Activated T-cell treated with anti-CD3 and anti-CD28 coated beads for 4 hours (primary cell): Measurements from ENCODE around the gene ATXN1.

Source experiments
- DNase-seq: peaks from one replicate; pipeline ENCODE4 v3.0.0-alpha.2; 2020

Gene ATXN1

GRCh38 chr6:16338577-16339264 lies 422.5 kb downstream of the ATXN1 start:
- no peak for DNase-seq

- DNase-seq, result no peak
Measured at GRCh38 chr6:16337295-16337975, 423.8 kb downstream of the ATXN1 start.

GRCh38 chr6:16336911-16337294 lies 424.4 kb downstream of the ATXN1 start:
- no peak for DNase-seq

GRCh38 chr6:16336056-16336818 lies 425.0 kb downstream of the ATXN1 start:
- no peak for DNase-seq

GRCh38 chr6:16335176-16335575 lies 426.1 kb downstream of the ATXN1 start:
- no peak for DNase-seq

GRCh38 chr6:16334671-16335070 lies 426.6 kb downstream of the ATXN1 start:
- no peak for DNase-seq

- DNase-seq, result no peak
Measured at GRCh38 chr6:16333580-16333979, 427.7 kb downstream of the ATXN1 start.

GRCh38 chr6:16332175-16332542 lies 429.1 kb downstream of the ATXN1 start:
- peak; percentile 78 for DNase-seq

- peak; percentile 55 for DNase-seq
Measured at GRCh38 chr6:16331384-16332174, 429.7 kb downstream of the ATXN1 start.

GRCh38 chr6:16329233-16329632 lies 432.0 kb downstream of the ATXN1 start:
- DNase-seq, result no peak

- no peak for DNase-seq
Measured at GRCh38 chr6:16327777-16328325, 433.4 kb downstream of the ATXN1 start.

- no peak for DNase-seq
Measured at GRCh38 chr6:16326971-16327776, 434.1 kb downstream of the ATXN1 start.

- DNase-seq, result no peak
Measured at GRCh38 chr6:16326531-16326930, 434.7 kb downstream of the ATXN1 start.

- DNase-seq, result no peak
Measured at GRCh38 chr6:16324606-16325225, 436.5 kb downstream of the ATXN1 start.

- DNase-seq, result no peak
Measured at GRCh38 chr6:16324184-16324583, 437.1 kb downstream of the ATXN1 start.

- peak; percentile 56 for DNase-seq
Measured at GRCh38 chr6:16322666-16323312, 438.5 kb downstream of the ATXN1 start.

- DNase-seq, result no peak
Measured at GRCh38 chr6:16321826-16322225, 439.4 kb downstream of the ATXN1 start.

GRCh38 chr6:16321341-16321710 lies 439.9 kb downstream of the ATXN1 start:
- DNase-seq, result no peak

- no peak for DNase-seq
Measured at GRCh38 chr6:16320533-16321340, 440.5 kb downstream of the ATXN1 start.
